Body of pancreas (tissue), 4 donors: Measurements from ENCODE around the gene CFAP43. TPM values are rescaled to one million over a fixed set of nuclear protein-coding genes. Genes with fewer than 3 reads are reported as not detected.

ENCODE experiments used
- ATAC-seq: fragments of 150-250 bp; one replicate; pipeline ENCODE4 v1.9.1; 2016
- DNase-seq, 4 donors: peaks; one replicate each; pipeline ENCODE4 v3.0.0-alpha.2; 2019
- H3K27ac ChIP-seq, 4 donors: fragments of 200-600 bp; sonication (generic); 1 replicate in 3 of 4; 2 replicates in 1 of 4; pipeline versions ENCODE4 v1.5.1 to v1.6.1; 2016 to 2019; ENCODE audit warnings: mild to moderate bottlenecking in 1 of 4, mixed read lengths in 1 of 4, moderate library complexity in 1 of 4
- H3K27me3 ChIP-seq, 2 donors: fragments of 200-600 bp; sonication (generic); one replicate each; pipeline ENCODE4 v1.6.0; 2016; ENCODE audit warnings: mild to moderate bottlenecking in 1 of 2
- H3K36me3 ChIP-seq, 2 donors: fragments of 200-600 bp; sonication (generic); replicated peaks in 1 of 2; 2 replicates each; pipeline ENCODE4 v1.5.1; 2016; ENCODE audit warnings: low read depth in 2 of 2; ENCODE audit not compliant: insufficient read depth in 1 of 2
- H3K4me1 ChIP-seq: fragments of 200-600 bp; sonication (generic); one replicate; pipeline ENCODE4 v1.6.0; 2016
- H3K4me3 ChIP-seq, 2 donors: fragments of 200-600 bp; sonication (generic); 1 replicate in 1 of 2; 2 replicates in 1 of 2; pipeline ENCODE4 v1.5.1; 2016 to 2019
- H3K9me3 ChIP-seq, 3 donors: fragments of 200-600 bp; sonication (generic); 1 replicate in 2 of 3; 2 replicates in 1 of 3; pipeline ENCODE4 v1.5.1; 2016
- CTCF ChIP-seq, 7 experiments: fragments of 450-650 bp in 4 of 7; fragments of 200-600 bp in 3 of 7; sonication (generic) in 3 of 7; IDR thresholded peaks; one replicate each; pipeline ENCODE4 v1.5.1; 2016 to 2019; ENCODE audit warnings: antibody characterized with exemption in 7 of 7
- POLR2A ChIP-seq, 3 donors: fragments of 450-650 bp; IDR thresholded peaks; one replicate each; pipeline ENCODE4 v1.6.1; 2016; ENCODE audit warnings: antibody characterized with exemption in 3 of 3, mild to moderate bottlenecking in 2 of 3
- WGBS, 2 donors: methylation state at CpG; one replicate each; pipeline ENCODE4 v1.1.5; 2017; 5-methylcytosine and 5-hydroxymethylcytosine counted together
- intact Hi-C: fragments of 100-400 bp; cut with DNase I; formaldehyde crosslinking; loops from one replicate; pipeline ENCODE4 v1.15.1; 2023
- total RNA-seq, 2 donors: library from RNA; depleted of rRNA; stranded (reverse); fragments of >200 nt; gene quantifications; one replicate each; pipeline ENCODE4 v1.1.0, GENCODE V29; 2016

Gene CFAP43
- total RNA-seq, 2 donors from 2014 or later, result 2.3 to 4.0 TPM

GRCh38 chr10:104099941-104100340 lies 132.2 kb downstream of the CFAP43 start:
- TF ChIP-seq POLR2A (IDR thresholded peaks at IDR 0.05) (no peak), CTCF (IDR thresholded peaks at IDR 0.05) (no peak)
- Histone ChIP-seq H3K27ac (no peak overlapping the region), H3K36me3 (no peaks in the 10 kb centered on the region), H3K4me3 (no peak overlapping the region), H3K27me3 (no peaks in the 10 kb centered on the region), H3K4me1 (no peaks in the 10 kb centered on the region), H3K9me3 (no peaks in the 10 kb centered on the region)
- intact Hi-C loops, result no loop called here
- no peak for DNase-seq
- ATAC-seq, result no peak

GRCh38 chr10:104099269-104099668 lies 132.9 kb downstream of the CFAP43 start:
- no peak for ATAC-seq

GRCh38 chr10:104098358-104098925 lies 133.7 kb downstream of the CFAP43 start:
- no peak for ATAC-seq
- Histone ChIP-seq H3K4me3 (no peak overlapping the region), H3K9me3 (no peaks in the 10 kb centered on the region), H3K27me3 (no peaks in the 10 kb centered on the region), H3K36me3 (no peaks in the 10 kb centered on the region), H3K27ac (no peak overlapping the region), H3K4me1 (no peaks in the 10 kb centered on the region)
- no peak for DNase-seq
- intact Hi-C loops, result no loop called here
- WGBS, 2 donors, result 83 to 87% methylated on average over 4 of the region's 4 CpGs
- TF ChIP-seq CTCF (IDR thresholded peaks at IDR 0.05), result no peak
- TF ChIP-seq POLR2A (IDR thresholded peaks at IDR 0.05), result no peak

More at GRCh38 chr10:104099269-104099668, 132.9 kb downstream of the CFAP43 start:
- Histone ChIP-seq H3K27ac (no peak overlapping the region), H3K9me3 (no peaks in the 10 kb centered on the region), H3K4me1 (no peaks in the 10 kb centered on the region), H3K27me3 (no peaks in the 10 kb centered on the region), H3K4me3 (no peak overlapping the region), H3K36me3 (no peaks in the 10 kb centered on the region)
- intact Hi-C loops, result no loop called here
- TF ChIP-seq POLR2A (IDR thresholded peaks at IDR 0.05), result no peak
- TF ChIP-seq CTCF (IDR thresholded peaks at IDR 0.05), result no peak
- WGBS, 2 donors, result 75 to 76% methylated on average over 3 of the region's 3 CpGs
- no peak for DNase-seq

GRCh38 chr10:104096692-104097091 lies 135.5 kb downstream of the CFAP43 start:
- no peaks in the 10 kb centered on the region for H3K36me3 ChIP-seq
- intact Hi-C loops, result no loop called here
- ATAC-seq (no peak), DNase-seq (no peak)
- TF ChIP-seq POLR2A (IDR thresholded peaks at IDR 0.05) (no peak), CTCF (IDR thresholded peaks at IDR 0.05) (no peak)
- H3K4me3 ChIP-seq, result no peak overlapping the region
- no peak overlapping the region for H3K27ac ChIP-seq
- H3K4me1 ChIP-seq, result no peaks in the 10 kb centered on the region
- no peaks in the 10 kb centered on the region for H3K9me3 ChIP-seq
- H3K27me3 ChIP-seq, result no peaks in the 10 kb centered on the region
- 76 to 87% methylated on average over 2 of the region's 2 CpGs for WGBS, 2 donors

- Histone ChIP-seq H3K27me3 (no peaks in the 10 kb centered on the region), H3K27ac (no peak overlapping the region), H3K4me1 (no peaks in the 10 kb centered on the region), H3K4me3 (no peak overlapping the region), H3K36me3 (no peaks in the 10 kb centered on the region), H3K9me3 (no peaks in the 10 kb centered on the region)
- intact Hi-C loops, result no loop called here
- TF ChIP-seq POLR2A (IDR thresholded peaks at IDR 0.05), result no peak
- no peak for TF ChIP-seq CTCF (IDR thresholded peaks at IDR 0.05)
- ATAC-seq (no peak), DNase-seq (no peak)
Measured at GRCh38 chr10:104092749-104093148, 139.4 kb downstream of the CFAP43 start.
